GM10248 (cell line): ENCODE results near the gene CDHR4.

ENCODE experiments used
- CTCF ChIA-PET: fragments of 300-600 bp; sonication (Branson Sonifier 250); formaldehyde crosslinking; extraction: SDS; loops from one replicate; lab custom pipeline; 2021; ENCODE audit warnings: antibody characterized with exemption; lab: Yijun Ruan, JAX
- POLR2A ChIA-PET: fragments of 350-650 bp; sonication (Branson Sonifier 250); formaldehyde crosslinking; extraction: SDS; loops from one replicate; lab custom pipeline; 2020; ENCODE audit warnings: antibody characterized with exemption; lab: Yijun Ruan, JAX
- DNase-seq: peaks from one replicate; pipeline ENCODE4 v3.0.0; 2012; ENCODE audit errors: extremely low spot score
- CTCF ChIP-seq: IDR thresholded peaks from 2 replicates; pipeline ENCODE4 v1.5.1; 2012; ENCODE audit warnings: mild to moderate bottlenecking, low read depth; ENCODE audit errors: extremely low read depth, missing control alignments, control extremely low read depth

CDHR4 gene

GRCh38 chr3:49804141-49805041 is 4.7 kb upstream of the CDHR4 start:
- TF ChIP-seq CTCF = no peak
- CTCF ChIA-PET = interaction anchor here (1.3 to 25.2 kb wide), 10 partner anchors 9 to 265 kb away, joined by 3 to 558 read pairs (median 14); partner anchors contain the start of genes IP6K1 and UBA7
- DNase-seq = no peak
- POLR2A ChIA-PET = interaction anchor here (1.1 to 1.6 kb wide), 3 partner anchors 9 to 23 kb away, joined by 3 to 8 read pairs (median 6); partner anchors contain the start of genes IP6K1 and UBA7

GRCh38 chr3:49803465-49804140 is 3.9 kb upstream of the CDHR4 start:
- ChIA-PET CTCF (interaction anchor here (0.6 to 25.2 kb wide), 34 partner anchors 9 to 503 kb away, joined by 3 to 558 read pairs (median 4); partner anchors contain the start of genes AMIGO3, IP6K1, MON1A and RBM6), POLR2A (interaction anchor here (0.6 to 1.6 kb wide), 8 partner anchors 10 to 408 kb away, joined by 3 to 8 read pairs (median 4); partner anchors contain the start of genes IP6K1 and UBA7)
- peak; percentile 48 for DNase-seq
- no peak for TF ChIP-seq CTCF

GRCh38 chr3:49802719-49803464 is 3.2 kb upstream of the CDHR4 start, which contains the start of gene INKA1:
INKA1 (plus strand) TSS chr3:49803261; CDS start chr3:49803393, 132 bp downstream.
- TF ChIP-seq CTCF = peak; percentile 88
- DNase-seq = peak; percentile 92
- POLR2A ChIA-PET = interaction anchor here (0.6 to 1.6 kb wide), 9 partner anchors 9 to 409 kb away, joined by 3 to 8 read pairs (median 4); partner anchors contain the start of genes IP6K1 and UBA7
- CTCF ChIA-PET = interaction anchor here (0.6 to 25.2 kb wide), 38 partner anchors 10 to 504 kb away, joined by 3 to 558 read pairs (median 4); partner anchors contain the start of genes AMIGO3, IP6K1, MON1A and RBM6

- no peak for DNase-seq
- no peak for TF ChIP-seq CTCF
- ChIA-PET CTCF (interaction anchor here (1.0 to 25.2 kb wide), 4 partner anchors 9 to 54 kb away, joined by 4 to 558 read pairs (median 28); partner anchors contain the start of gene TRAIP), POLR2A (no interaction called here)
Measured at GRCh38 chr3:49801160-49801559, 1.5 kb upstream of the CDHR4 start.

GRCh38 chr3:49799105-49799504 is 568 bp downstream of the CDHR4 start:
- TF ChIP-seq CTCF = no peak
- DNase-seq = no peak
- ChIA-PET POLR2A (no interaction called here), CTCF (interaction anchor here (1.0 to 25.2 kb wide), 5 partner anchors 11 to 70 kb away, joined by 3 to 558 read pairs (median 3); no protein-coding TSS in a partner anchor)
